NCI-H748 (cell line): Measurements from ENCODE around the gene ELP4.
"Not testable (repeated sequence)": the region's sequence is repeated elsewhere in the genome, so short reads cannot be mapped to it uniquely, and the experiment has no call there.

ENCODE experiments used
- DNase-seq: peaks from one replicate; lab custom pipeline; 2025; ENCODE audit not compliant: unreplicated experiment; lab: John Stamatoyannopoulos, UW

Gene ELP4

GRCh38 chr11:31697049-31697448 lies 187.5 kb downstream of the ELP4 start:
- not testable (repeated sequence) for DNase-seq

- DNase-seq, result no peak
Measured at GRCh38 chr11:31699066-31699465, 189.5 kb downstream of the ELP4 start.

- DNase-seq, result peak; percentile 12
Measured at GRCh38 chr11:31702966-31703365, 193.4 kb downstream of the ELP4 start.

DNA sequence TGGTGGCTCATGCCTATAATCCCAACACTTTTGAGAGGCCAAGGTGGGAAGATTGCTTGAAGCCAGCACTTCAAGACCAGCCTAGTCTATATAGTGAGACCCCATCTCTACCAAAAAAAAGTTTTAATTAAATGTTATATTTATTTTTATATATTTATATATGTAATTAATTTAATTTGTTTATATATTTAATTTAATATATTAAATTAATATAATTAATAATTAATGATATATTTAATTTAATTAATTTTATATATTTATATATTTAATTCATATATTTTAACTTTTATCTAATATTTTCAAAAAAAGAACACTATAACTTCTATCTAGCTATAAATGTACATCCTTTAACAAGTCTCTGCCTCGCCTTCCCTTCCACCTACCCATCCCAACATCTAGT lies 196.8 kb downstream of the ELP4 start:
- no peak for DNase-seq

DNA sequence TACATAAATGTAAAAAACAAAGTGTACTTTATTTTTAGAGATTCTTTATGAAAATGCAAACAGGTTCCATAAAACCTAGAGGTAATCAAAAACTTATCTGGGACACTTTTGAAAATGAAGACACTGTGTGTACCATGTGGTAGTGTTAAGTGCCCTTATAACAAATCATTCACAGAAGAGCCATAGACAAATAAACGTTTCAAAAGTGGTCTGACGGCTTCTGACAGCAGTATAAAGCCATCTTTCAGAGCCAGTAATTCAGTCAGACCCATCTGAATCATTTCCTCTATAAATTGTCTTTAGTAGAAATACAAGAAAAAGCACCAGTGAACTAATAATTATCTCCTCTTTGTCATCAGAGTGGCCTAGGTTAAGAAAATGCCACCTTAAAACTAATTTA lies 201.6 kb downstream of the ELP4 start:
- DNase-seq, result peak; percentile 62

- no peak for DNase-seq
Measured at GRCh38 chr11:31712851-31713250, 203.3 kb downstream of the ELP4 start.

DNA sequence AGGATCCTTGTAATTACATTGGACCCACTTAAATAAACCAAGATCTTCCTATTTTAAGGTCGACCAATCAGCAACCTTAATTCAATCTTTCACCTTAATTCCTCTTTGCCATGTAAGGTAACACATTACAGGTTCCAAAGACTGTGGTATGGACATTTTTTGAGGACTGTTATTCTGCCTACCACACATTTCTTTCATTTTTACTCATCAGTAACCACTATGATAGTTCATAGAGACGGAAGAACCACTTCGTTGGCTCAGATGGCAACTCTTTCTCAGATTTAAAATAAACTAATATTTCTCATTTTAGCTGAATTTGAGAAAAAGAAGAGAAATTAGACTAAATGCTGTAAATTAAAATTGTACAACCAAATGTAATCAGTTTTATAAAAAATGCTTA lies 205.3 kb downstream of the ELP4 start:
- no peak for DNase-seq

DNA sequence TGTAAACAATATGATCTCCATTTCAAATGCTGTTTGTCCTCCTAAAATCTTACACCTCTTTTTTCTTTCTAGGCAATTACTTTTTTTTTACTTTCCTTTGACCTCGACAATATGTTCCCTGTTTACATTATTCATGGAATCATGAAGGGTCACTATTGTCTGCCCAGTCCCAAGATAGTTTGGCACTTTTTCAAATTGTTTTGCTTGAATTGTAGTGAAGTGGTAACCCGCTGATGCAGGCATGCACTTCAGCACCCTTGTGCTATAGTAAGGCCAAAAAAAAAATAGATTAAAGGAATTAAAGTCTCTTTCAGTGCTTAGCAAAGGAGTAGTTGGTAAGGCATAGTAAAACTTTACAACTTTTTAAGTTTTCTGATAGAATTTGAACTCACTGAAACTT lies 210.7 kb downstream of the ELP4 start:
- DNase-seq, result no peak

DNA sequence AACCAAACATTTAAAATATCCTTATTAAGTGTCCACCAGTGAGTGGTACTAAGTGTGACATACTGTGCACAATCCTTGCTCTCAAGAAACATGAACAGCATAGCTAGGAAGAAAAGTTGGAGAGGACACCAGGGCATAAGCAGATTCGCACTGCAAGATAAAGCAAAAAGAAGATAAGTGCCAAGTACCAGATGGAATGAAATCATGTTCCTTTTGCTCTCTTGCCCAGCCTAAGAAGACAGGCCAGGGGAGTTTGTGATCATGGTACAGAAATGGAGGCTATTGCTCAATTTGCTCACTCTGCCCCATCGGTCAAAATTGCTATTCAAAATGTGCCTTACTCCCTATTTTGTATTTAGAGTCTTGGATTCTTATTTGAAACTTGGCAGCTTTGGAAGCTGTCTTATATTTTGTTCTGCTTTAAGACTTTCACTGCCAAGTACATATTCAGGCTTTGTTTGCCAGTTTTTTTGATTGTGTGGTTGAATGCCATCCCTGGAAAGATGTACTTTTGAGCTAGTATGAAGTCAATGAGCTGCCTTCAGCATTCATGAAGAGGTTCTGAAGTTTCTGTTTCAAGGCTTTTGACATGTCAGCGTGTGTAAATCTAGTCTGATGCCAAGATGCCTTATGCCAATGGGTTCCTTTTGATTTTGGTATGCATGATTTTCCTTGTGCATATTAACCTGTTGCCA lies 211.3 kb downstream of the ELP4 start:
- no peak for DNase-seq

GRCh38 chr11:31722754-31723153 lies 213.2 kb downstream of the ELP4 start:
- no peak for DNase-seq

DNA sequence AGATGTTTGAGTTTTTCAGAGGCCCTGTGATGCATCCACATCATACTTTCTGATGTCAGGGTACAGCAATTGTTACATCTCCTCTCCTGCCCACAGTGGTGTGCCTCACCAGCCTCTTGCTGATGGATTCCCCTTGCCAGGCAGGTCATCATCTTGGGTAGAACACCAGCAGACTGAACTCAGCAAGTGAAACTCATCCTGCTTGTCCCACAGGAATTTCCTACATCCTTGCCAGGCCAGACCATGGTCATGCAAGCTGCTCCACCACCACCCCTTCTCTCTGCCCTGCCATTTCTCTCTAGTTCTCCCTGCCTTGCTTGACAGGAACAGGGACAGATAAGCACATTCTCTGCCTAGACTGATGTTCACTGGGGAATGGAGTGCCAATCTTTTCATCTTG lies 215.6 kb downstream of the ELP4 start:
- DNase-seq, result no peak

DNA sequence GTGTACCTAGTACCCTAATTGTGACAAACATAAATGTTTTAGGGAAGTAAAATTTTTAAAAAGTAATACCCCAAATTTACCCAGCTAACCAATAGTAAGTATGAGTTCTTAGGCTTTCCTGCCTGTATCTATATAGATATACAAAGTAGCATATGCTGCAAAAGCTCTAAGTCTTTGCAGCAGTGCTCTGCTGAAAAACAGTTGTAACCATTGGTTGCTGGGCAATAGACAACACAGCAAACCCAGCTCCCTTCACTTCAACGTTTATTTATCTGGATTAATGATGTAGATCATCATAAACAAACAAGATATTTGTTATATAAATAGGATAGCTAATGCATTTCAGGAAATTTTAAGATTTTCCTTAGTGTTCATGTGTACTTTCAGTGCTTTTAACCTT lies 218.9 kb downstream of the ELP4 start:
- no peak for DNase-seq

GRCh38 chr11:31740131-31740530 lies 230.6 kb downstream of the ELP4 start:
- no peak for DNase-seq

DNA sequence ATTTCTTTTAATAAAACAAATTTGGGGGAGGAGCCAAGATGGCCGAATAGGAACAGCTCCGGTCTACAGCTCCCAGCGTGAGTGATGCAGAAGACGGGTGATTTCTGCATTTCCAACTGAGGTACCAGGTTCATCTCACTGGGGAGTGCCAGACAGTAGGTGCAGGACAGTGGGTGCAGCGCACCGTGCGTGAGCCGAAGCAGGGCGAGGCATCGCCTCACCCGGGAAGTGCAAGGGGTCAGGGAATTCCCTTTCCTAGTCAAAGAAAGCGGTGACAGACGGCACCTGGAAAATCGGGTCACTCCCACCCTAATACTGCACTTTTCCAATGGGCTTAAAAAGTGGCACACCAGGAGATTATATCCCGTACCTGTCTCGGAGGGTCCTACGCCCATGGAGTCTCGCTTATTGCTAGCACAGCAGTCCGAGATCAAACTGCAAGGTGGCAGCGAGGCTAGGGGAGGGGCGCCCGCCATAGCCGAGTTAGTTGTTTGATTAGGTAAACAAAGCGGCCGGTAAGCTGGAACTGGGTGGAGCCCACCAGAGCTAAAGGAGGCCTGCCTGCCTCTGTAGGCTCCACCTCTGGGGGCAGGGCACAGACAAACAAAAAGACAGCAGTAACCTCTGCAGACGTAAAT lies 231.3 kb downstream of the ELP4 start:
- DNase-seq, result peak; percentile 2

DNA sequence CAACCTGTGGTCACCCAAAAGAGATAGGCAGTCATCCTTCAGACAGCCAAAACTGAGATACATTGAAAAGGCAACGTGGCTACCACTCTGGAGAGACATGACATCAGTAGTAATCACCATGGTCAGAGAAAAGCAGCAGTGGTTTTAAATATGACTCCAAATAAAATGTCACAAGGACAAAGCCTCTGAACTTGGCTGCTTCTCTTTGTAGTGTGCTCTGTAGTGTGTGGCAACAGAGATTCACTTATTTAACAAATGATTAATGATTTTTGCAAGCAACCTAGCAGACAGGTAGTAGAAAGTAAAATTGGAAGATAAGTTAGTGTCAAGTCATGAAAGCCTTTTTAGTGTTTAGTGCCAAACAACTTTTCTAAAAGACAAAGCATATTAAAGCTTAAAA lies 238.0 kb downstream of the ELP4 start:
- no peak for DNase-seq

GRCh38 chr11:31757260-31757835 lies 247.8 kb downstream of the ELP4 start:
- no peak for DNase-seq

DNA sequence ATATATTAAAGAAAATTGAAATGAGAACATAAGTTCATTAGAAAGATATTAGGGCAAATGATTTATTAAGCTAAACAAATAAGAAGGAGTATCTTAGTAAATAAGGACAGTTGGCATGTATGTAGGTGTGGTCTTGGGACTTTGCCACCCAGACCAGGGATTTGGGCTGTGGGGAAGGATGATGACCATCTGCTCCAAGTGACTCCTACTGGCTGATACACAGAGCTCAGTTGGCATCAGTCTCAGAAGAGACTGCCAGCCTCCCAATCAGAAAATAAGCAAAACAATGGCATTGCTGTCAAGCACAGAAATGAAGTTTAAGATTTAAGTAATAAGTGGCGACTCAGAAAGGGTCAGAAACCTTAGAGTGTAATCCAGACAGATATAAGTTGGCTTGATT lies 252.1 kb downstream of the ELP4 start:
- no peak for DNase-seq

GRCh38 chr11:31763296-31763695 lies 253.7 kb downstream of the ELP4 start:
- no peak for DNase-seq

- DNase-seq, result no peak
Measured at GRCh38 chr11:31764261-31764660, 254.7 kb downstream of the ELP4 start.

DNA sequence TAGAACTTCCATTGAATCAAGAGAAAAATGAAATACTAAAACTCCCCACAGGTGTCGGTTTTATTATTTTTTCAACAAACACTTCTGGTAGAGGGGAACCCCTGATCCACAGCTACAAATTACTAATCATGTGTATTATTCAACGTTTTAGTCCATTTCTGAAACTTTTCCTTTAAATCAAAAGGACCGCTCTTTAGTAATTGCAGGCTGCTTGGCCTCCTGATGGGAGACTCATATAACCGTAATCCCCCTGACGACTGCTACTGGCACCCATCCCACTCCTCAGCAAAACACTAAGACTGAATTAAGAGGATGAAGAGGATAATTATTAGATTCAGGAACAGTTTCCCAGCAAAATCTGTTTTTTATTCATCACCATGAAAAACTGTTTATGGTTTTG lies 255.2 kb downstream of the ELP4 start:
- peak; percentile 32 for DNase-seq

- no peak for DNase-seq
Measured at GRCh38 chr11:31767066-31767465, 257.5 kb downstream of the ELP4 start.

DNA sequence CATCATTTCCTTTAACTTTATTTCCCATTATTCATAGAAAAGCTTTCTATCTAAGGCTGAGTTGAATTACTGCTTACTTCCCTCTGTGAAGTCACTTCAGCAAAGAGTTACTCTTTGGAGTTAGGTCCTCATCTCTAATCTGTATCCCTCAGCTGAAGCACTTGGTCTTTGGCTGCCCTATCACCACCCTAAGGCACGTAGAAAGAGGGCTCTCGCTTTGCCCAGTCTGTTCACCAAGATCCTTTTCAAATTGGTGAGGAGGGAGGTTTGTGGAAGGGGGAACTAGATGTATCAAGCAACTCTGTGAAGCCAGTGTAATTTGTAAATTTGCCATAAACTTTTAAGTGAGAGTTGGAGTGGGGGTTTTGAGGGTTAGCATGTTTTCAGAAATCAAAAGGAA lies 258.1 kb downstream of the ELP4 start:
- DNase-seq, result no peak
